ENCODE data around the gene MB.

Gene MB

GRCh38 chr22:35572556-35572955 lies 44.6 kb downstream of the MB start (continued):
- TF ChIP-seq, protein P1, sequence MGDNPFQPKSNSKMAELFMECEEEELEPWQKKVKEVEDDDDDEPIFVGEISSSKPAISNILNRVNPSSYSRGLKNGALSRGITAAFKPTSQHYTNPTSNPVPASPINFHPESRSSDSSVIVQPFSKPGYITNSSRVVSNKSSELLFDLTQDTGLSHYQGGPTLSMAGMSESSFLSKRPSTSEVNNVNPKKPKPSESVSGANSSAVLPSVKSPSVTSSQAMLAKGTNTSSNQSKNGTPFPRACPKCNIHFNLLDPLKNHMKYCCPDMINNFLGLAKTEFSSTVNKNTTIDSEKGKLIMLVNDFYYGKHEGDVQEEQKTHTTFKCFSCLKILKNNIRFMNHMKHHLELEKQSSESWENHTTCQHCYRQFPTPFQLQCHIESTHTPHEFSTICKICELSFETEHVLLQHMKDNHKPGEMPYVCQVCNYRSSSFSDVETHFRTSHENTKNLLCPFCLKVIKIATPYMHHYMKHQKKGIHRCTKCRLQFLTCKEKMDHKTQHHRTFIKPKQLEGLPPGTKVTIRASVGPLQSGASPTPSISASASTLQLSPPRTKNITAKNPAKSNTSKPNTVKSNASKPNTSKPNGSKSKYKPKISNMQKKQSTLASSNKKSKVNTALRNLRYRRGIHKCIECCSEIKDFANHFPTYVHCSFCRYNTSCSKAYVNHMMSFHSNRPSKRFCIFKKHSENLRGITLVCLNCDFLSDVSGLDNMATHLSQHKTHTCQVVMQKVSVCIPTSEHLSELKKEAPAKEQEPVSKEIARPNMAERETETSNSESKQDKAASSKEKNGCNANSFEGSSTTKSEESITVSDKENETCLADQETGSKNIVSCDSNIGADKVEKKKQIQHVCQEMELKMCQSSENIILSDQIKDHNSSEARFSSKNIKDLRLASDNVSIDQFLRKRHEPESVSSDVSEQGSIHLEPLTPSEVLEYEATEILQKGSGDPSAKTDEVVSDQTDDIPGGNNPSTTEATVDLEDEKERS (tag by site-specific recombination; IDR thresholded peaks at IDR 0.05) = no peak
- no peak for TF ChIP-seq ZNF558 (tag by site-specific recombination; IDR thresholded peaks at IDR 0.05)
- no peak for TF ChIP-seq EGR2 (tag by site-specific recombination; IDR thresholded peaks at IDR 0.05; ENCODE audit: low read depth)
- TF ChIP-seq ZNF341 (tag by site-specific recombination; IDR thresholded peaks at IDR 0.05; ENCODE audit: low read depth) = no peak
- no peak for TF ChIP-seq ZFP41 (tag by site-specific recombination; IDR thresholded peaks at IDR 0.05; ENCODE audit: borderline replicate concordance)
- no peak for TF ChIP-seq ZNF280C (tag by site-specific recombination; IDR thresholded peaks at IDR 0.05)
- no peak for TF ChIP-seq TRIM28 (IDR thresholded peaks at IDR 0.05; ENCODE audit: borderline replicate concordance, low read length)
- TF ChIP-seq ZBTB48 (tag by site-specific recombination; IDR thresholded peaks at IDR 0.05) = no peak

DNA sequence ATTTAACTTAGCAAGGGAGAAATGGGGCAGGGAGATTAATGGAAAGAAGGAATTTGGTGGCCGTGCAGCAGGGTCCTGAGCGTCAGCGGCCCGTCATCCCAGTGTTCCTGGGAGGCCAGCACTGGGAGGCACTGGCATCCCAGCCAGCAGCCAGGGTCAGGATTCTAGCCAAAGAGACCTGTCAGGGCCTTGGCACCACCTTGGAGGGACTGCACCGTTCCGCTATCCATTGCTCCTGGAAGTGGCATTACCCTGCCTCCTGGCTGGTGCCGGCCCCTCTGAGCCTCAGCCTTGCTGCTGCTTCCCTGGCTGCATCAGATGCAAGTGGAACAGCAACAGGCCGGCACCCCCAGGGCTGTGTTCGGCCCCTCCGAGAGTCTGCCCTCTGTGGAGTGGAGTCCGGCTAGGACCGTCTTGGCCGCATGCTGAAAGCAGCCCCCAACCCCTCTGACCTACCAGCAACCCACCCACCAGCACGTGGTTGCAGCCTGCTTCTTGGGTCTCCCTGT lies 46.4 kb downstream of the MB start:
- TF ChIP-seq ZNF530 (tag by site-specific recombination; IDR thresholded peaks at IDR 0.05; ENCODE audit: low read depth) (no peak), GLIS2 (tag by site-specific recombination; IDR thresholded peaks at IDR 0.05) (0 out of 2 replicates have a peak, but pooled peaks have one; percentile 9)
- POLR2A ChIA-PET = no interaction called here
- H3K27ac ChIP-seq (ENCODE audit: extremely low read depth, low read depth, low read length) = no peak overlapping the region

DNA sequence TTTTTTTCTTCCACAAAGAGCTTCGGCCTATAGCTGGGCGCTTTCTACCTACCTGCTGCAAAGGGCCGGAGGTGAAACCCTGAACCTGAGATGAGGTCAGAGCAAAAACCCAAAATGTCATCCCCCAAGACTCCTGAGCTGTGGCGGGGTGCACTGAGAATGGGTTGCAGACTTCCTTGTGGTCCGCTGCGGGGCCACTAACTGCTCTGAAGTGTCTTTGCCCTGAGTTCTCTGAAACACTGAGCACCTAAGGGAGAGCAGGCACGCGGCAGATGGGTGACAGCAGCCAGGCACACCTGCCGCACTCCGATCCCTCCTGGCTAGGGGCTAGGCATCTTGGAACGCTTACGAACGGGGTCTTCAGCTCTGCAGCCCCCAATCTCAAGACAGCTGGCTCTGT lies 47.2 kb downstream of the MB start:
- H3K4me1 ChIP-seq (ENCODE audit: control insufficient read depth, insufficient read depth, low read length) = peaks cover 4% of the 10 kb centered on the region; the same call in 1 of the 2 replicates
- no peak overlapping the region for H3K4me3 ChIP-seq (ENCODE audit: low read depth, low read length)
- no peak overlapping the region for H3K27ac ChIP-seq (ENCODE audit: extremely low read depth, low read depth, low read length)
- TF ChIP-seq GLIS2 (tag by site-specific recombination; IDR thresholded peaks at IDR 0.05) (no peak), ZSCAN23 (tag by site-specific recombination; IDR thresholded peaks at IDR 0.05) (no peak), ZNF585B (tag by site-specific recombination; IDR thresholded peaks at IDR 0.05) (no peak), ZNF701 (tag by site-specific recombination; IDR thresholded peaks at IDR 0.05) (0 out of 2 replicates have a peak, but pooled peaks have one; percentile 56), ZNF518A (tag by site-specific recombination; conservative IDR thresholded peaks at IDR 0.05; ENCODE audit: low read depth) (no peak)
- TF ChIP-seq, protein P2, sequence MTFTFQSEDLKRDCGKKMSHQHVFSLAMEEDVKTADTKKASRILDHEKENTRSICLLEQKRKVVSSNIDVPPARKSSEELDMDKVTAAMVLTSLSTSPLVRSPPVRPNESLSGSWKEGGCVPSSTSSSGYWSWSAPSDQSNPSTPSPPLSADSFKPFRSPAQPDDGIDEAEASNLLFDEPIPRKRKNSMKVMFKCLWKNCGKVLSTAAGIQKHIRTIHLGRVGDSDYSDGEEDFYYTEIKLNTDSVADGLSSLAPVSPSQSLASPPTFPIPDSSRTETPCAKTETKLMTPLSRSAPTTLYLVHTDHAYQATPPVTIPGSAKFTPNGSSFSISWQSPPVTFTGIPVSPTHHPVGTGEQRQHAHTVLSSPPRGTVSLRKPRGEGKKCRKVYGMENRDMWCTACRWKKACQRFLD (tag by site-specific recombination; IDR thresholded peaks at IDR 0.05) = no peak
- H3K36me3 ChIP-seq (ENCODE audit: control insufficient read depth in 2 of 2, insufficient read depth in 1 of 2, low read length in 2 of 2) = no peaks in the 10 kb centered on the region
- CTCF ChIA-PET = interaction anchor here (0.5 to 2.5 kb wide), 4 partner anchors 13 to 1998 kb away, joined by 3 to 9 read pairs (median 3); no protein-coding TSS in a partner anchor
- POLR2A ChIA-PET = interaction anchor here (0.7 kb wide), 1 partner anchor 122 kb away, joined by 3 read pairs; no protein-coding TSS in a partner anchor
- no peaks in the 10 kb centered on the region for H3K9me3 ChIP-seq (ENCODE audit: control insufficient read depth, insufficient read depth, low read depth, low read length)

More for the DNA sequence above, 46.4 kb downstream of the MB start:
- CTCF ChIA-PET = interaction anchor here (2.5 kb wide), 1 partner anchor 12 kb away, joined by 9 read pairs; no protein-coding TSS in a partner anchor
- H3K9me3 ChIP-seq (ENCODE audit: control insufficient read depth, insufficient read depth, low read depth, low read length) = no peaks in the 10 kb centered on the region
- no peaks in the 10 kb centered on the region for H3K36me3 ChIP-seq (ENCODE audit: control insufficient read depth in 2 of 2, insufficient read depth in 1 of 2, low read length in 2 of 2)
- peaks cover 2% of the 10 kb centered on the region; the same call in 1 of the 2 replicates for H3K4me1 ChIP-seq (ENCODE audit: control insufficient read depth, insufficient read depth, low read length)
- no peak overlapping the region for H3K4me3 ChIP-seq (ENCODE audit: low read depth, low read length)

Measured in HEK293 (cell line).